HG02970 (cell line): ENCODE results near the gene CASZ1.

Source experiments
- ATAC-seq: cut with Tn5 transposase; IDR thresholded peaks from one replicate; pipeline ENCODE4 v1.9.1; 2021; ENCODE audit warnings: mild to moderate bottlenecking, moderate library complexity, moderate number of reproducible peaks; ENCODE audit not compliant: unreplicated experiment, low FRiP score

The CASZ1 gene

GRCh38 chr1:10759413-10760200, 36.8 kb downstream of the CASZ1 start:
- no peak for ATAC-seq

DNA sequence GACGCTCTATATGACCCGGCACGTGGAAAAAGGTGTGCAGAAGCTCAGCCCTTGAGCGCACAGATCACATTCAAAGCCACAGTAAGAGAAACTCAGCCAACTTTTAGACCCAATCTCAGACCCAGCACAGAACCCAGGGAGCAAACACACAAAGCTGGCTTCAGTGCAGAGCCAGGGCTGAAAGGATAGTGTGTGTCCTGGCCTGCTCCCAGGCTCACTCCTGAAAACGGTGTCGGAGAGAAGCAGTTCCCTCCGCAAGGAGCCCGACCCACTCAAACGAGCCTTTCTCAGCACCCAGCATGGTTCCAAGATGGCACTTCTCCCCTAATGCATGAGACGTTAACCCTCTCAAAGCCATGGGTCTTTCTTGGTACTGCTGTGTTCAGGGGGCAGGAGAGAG, 39.6 kb downstream of the CASZ1 start:
- ATAC-seq, result no peak

DNA sequence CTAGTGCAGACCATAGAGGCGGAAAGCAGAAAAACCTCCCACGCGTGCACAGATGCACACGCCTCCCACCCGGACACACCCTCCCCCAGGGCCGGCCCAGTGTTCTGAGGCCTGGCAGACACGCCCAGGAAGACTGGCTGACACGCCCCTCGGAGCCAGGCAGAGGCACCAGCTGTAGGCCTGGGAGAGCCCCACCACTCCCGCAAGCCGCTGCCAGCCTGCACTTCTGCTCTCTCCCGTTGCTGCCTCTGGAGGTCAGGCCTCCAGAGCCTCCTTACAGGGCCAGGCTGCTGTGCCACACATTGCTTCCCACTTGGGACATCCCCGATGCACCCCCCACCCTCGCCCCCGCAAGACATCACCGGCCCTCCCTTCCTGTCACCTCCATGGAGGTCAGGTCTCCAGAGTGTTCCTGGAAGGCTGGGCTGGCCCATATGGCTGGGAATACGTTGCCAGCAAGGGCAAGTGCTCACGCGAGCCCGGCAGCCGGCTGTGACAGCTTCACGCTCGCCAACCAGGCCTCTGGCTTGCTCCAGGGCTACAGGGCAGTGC, 40.4 kb downstream of the CASZ1 start:
- ATAC-seq, result no peak

DNA sequence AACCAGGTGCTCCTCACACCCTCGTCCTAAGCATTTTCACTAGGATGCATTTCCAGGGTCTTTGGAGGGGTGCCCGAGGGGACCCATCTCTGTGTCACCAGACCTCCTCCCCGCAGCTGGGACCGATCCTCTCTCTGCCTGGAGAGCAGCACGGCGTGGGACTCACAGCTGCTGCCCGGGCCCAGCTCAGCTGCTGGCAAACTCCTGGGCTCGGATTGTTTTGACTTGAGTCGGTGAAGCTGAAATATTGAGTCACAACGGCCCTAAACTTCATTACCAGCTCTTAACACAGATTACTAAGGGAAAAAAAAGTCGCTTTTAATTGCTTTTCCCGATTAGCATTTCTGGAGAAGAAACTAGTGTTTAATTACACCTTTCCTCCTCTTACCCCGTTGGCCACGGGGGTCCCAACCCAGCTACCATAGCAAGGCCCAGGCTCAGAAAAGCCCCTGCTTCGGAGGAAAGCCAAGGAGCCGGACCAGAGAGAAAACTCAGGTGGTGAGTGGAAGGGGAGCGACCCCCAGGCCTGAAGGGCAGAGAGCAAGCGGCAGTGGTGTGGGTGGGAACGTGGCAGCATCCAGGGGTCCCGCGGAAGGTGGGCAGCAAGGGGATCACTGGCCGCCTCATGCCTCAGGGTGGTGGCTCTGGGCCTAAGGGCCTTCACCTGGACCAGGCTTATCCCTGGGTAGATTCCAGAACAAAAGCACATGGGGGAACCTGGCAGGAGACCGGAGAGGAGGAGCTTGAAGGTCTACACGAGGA, 41.7 kb downstream of the CASZ1 start:
- ATAC-seq, result no peak

DNA sequence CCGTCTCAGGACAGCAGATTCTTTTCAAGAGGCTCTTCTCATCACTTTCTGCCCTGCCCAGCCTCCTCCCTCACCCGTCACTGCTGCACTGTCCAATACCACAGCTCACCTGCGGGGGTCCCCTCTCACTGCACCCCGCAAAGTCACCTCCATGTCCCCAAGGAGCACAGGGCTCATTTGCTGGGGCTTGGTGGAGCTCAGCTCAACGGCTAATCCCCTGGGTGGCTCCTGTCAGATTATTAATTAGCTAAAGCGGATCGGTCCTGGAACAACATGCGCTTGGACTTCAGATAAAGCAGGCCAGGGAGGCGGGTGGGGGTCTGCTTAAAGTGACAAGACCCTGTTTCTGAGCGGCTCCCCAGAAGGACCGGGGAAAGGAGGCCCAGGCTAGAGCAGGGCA, 43.1 kb downstream of the CASZ1 start:
- no peak for ATAC-seq

GRCh38 chr1:10751561-10752085, 44.8 kb downstream of the CASZ1 start:
- ATAC-seq, result no peak

- ATAC-seq, result no peak
Measured at GRCh38 chr1:10751160-10751559, 45.3 kb downstream of the CASZ1 start.

GRCh38 chr1:10745886-10746455, 50.5 kb downstream of the CASZ1 start:
- no peak for ATAC-seq

DNA sequence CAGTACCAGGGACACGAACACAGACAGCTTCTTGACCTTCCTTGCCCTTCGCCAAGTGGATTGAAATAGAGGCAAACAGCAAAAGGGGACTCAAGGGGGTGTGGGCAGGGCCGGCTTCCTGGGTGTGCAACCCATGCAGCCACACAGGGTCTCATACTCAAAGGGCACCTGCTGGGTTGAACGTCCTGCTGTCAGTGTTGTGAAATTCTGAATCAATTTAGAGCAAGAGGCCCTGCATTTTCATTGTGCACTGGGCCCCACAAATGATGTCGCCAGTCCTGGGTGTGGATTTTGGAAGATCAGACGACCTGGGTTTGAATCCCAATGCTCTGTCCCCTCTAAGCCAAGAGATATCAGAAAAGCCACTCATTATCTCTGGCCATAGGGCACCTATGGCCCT, 51.1 kb downstream of the CASZ1 start:
- ATAC-seq, result no peak

GRCh38 chr1:10744654-10745238, 51.7 kb downstream of the CASZ1 start:
- ATAC-seq, result no peak

DNA sequence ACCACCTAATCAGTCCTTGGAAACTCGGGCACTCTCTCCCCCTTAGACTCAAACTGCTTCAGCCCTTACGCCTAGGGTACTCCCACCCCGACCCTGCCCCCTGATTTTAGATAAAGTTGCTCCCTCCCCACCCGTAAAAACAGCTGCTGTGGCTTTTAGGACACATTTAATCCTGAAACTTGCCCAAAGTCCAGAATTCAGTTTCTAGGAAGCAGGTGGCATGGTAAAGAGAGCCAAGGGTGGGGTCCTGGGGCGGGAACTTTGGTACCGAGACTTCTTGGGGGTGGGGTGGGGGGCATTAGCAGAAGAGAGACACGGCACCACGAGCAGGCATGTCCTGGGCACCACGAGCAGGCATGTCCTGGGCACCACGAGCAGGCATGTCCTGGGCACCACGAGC, 52.4 kb downstream of the CASZ1 start:
- ATAC-seq, result no peak

DNA sequence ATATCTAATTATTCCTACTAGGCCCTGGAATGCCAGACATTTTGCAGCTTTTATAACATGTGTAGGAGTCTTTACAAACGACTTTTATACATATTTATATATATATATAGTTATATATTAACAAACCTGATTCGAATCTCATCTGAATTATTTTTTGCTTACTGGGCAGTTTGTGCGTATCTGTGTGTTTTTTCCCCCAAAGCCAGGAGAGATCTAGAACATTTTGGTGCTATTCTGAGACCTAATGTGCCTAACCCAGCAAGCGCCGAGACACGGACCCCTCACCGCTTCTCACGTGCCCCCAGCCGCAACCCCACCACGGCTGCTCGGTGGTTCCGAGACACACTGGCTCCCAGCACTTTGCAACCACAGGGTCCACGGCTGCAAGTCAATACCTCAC, 54.8 kb downstream of the CASZ1 start:
- no peak for ATAC-seq

DNA sequence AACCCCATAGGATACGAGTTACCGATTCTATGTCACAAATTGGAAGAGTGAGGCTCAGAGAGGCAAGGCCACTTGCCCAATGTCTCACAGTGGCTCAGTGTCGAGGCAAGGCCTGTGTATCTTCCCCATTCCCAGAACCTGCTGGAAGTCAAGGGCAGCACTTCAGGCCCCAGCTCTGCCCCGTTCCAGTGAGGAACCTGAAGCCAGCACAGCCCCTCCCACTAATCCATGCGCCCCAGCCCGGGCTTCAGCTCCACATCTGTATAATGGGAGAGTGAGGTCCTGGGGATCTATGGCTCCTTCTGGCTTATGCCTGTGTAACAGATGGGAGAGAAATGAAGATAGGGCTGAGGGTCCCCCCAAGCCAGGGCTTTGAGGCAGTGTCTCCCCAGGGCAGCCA, 56.3 kb downstream of the CASZ1 start:
- no peak for ATAC-seq

- ATAC-seq, result no peak
Measured at GRCh38 chr1:10739589-10739988, 56.9 kb downstream of the CASZ1 start.

GRCh38 chr1:10738061-10739058, 58.1 kb downstream of the CASZ1 start:
- ATAC-seq, result no peak

- no peak for ATAC-seq
Measured at GRCh38 chr1:10737651-10738050, 58.8 kb downstream of the CASZ1 start.

DNA sequence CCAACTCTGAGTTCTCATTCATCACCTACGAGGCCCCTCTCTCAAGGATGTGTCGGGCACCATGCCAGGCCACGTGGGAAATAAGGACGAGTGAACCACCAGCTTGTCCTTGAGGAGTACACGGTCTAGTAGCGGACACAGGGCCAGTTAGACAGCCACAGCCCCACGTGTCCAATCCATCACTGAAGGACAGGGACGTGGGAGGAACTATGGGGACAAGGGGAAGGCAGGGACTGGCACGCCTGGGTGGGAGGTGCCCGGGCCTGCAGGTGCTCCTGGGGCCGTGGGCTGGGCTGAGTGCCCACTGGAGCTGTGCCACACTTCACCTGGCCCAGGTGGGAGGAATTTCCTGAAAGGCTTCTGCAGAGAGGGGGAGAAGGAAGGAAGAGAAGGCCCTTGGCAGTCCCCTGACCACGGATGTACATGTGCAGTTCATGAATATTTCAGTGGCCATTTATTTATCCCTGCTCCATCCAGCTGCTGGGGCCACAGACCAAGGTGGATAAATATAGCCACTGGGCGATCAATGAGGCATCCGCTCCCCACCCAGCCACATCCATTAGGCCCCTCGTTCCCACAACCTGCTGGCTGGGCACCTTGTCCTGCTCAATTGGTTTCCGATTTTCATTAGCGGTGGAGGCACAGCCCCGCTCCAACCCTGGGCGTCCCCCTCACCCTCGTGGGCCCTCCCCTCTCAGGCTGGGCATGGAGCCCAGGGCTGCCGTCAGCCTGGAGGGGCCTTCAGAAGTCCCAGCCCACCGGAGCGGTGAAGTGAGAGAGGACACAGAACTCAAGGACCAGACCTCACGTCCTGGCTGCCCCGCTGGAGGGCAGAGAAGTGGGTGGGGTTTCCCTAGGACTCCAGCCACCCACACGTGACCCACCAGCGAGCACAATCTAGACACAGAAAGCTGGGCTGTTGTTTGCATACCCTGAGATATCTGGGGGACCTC, 59.5 kb downstream of the CASZ1 start:
- no peak for ATAC-seq

DNA sequence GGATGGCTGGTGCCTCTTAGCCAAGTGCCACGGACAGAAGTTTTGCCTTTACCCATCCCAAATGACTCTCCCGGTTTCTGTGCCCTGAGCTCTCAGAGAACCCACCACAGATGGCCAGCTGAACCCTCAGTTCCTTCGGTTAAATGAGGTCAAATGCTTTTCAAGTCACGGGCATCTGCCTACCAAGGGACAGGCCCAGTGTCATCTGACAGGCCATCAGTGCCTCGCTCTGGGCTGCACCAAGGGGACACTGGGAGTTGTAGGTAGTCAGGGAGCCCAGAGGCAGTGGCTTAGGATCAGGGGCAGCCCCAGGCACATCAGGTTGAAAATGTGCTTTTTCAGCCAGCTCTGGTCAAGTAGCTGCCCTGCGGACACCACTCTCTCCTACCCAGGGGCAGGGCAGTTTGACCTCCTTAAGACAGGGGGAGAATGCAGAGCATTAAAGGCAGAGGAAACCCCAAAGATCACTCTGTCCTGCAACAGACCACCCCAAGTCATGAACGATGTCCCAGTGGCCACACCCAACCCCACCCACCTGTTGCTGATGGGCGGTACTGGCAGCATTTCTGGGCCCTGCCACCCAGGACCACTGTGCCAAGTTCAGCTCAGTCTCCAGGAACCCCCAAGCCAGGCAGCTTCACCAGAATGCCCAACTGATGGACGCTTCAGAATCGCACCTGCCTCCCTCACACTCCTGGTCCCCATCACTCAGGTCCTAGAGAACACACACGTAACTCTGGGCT, 60.7 kb downstream of the CASZ1 start:
- no peak for ATAC-seq
